Activated CD4-positive, alpha-beta T cell treated with anti-CD3 and anti-CD28 coated beads, Interleukin-2, amount 50 U/mL, for 48 hours (primary cell): ENCODE results near the gene XRN2.
"Not testable (repeated sequence)": the region's sequence is repeated elsewhere in the genome, so short reads cannot be mapped to it uniquely, and the experiment has no call there.

Source experiments
- DNase-seq, 2 experiments: peaks; one replicate each; pipeline ENCODE4 v3.0.0-alpha.2; 2020

XRN2 gene

DNA sequence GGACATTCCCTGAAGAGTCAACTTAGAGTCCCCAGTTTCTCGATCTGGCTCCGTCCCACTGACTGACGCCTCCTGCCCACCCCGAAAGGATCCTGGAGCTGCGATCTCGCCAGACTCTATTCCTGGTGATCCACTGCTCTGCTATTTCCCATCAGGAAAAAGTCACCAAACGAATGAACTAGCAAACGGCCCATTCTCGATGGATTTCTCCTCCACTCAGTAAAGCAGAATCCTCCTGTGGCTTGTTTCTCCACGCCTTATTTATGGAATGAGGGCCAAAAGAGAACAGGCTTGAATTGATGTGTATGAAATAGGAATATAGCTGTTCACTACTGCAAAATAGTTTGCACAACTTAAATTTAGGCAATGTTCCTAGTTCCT lies 88.8 kb downstream of the XRN2 start:
- no peak for DNase-seq

DNA sequence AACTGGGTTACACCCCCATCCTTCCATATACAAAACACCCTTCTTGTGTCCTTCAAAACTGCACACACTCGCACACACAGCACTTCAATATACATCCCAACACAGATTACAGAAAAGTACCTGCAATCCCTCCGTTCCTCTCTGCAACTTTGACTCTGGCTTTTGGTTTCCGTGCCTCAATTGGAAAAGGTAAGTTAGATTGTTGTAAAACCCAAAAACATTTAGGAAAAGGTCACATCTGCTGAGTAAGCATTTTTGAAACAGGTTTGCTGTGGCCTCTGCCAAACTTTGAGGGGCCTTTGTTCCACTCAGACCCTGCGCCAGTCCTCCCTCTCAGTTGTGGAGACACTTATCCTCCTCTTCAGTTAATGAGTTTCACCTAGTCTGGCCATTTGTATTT lies 90.0 kb downstream of the XRN2 start:
- no peak for DNase-seq

DNA sequence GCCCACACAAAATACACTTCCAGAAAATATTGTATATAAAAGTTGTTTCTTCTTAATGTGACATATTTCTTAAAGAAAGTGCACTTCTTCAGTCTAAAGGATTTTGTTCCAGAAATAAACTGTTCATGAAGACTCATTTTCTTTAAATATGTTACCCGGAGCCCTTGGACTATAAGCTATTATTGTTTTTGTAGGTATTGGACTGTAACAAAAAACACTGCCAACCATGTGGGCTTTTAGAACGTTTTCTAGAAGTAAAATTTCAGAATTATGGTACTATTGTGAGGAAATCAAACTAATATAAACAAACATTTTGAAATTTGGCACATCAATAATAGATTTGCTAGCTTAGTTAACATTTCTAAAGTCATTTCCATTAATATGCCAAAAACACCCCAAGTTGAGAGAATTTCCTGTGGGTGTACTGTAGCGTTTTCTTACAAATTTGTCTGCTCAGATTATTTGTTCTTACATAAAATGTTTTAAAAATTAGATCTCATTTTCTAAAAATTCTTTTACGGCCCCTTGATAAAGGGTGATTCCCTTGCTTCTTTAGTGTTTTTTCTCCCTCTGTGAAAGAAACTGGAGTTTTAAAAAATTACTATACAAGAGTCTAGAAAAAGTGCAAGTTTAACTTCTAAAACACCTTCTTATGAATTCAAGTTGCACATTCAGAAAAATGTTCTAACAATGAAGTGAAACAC lies 90.8 kb downstream of the XRN2 start:
- DNase-seq: no peak

DNA sequence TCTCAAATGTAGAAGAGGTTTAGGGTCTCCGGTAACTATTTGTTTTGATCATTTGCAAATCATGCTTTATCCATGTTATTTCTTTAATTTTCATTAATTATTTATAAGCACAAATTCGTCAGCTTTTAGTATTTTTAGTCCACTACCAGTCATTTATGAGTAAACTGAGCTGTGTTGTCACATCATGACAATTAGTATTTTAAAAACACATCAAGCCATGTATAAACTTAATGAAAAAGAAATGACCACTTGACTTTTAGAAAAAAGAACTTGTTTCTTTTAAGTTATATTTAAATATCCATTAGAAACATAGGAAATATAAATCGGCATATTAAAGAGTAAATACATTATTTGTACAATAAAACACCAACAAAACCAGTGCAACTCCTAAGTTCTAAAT lies 91.4 kb downstream of the XRN2 start:
- no peak for DNase-seq

DNA sequence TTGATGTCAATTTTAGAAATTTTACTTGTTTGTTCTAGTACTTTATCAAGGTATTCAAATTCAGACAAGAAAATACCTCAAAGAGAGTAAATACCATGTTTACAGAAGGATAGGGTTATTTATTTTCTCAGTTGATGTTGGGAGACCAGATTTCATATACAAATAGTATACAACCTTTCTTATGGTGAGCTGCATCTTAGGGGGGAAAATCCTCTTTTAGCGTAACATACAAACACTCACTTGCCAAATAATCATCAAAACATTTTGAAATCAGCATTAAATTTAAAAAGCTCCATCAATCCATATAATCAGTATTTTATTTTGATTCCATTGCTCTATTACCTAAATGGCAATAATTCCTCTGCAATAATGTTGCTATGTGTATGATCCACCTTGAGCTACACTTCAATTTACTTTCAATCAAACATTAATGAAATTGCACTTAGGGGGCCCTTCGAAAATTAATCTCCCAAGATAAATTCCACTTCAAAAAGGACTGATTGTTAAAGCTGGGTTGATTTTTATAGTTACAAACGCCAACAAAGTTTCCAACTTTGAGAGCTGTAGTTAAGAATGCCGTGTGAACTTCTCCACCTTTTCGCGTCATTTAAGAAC lies 92.0 kb downstream of the XRN2 start:
- DNase-seq: no peak

DNA sequence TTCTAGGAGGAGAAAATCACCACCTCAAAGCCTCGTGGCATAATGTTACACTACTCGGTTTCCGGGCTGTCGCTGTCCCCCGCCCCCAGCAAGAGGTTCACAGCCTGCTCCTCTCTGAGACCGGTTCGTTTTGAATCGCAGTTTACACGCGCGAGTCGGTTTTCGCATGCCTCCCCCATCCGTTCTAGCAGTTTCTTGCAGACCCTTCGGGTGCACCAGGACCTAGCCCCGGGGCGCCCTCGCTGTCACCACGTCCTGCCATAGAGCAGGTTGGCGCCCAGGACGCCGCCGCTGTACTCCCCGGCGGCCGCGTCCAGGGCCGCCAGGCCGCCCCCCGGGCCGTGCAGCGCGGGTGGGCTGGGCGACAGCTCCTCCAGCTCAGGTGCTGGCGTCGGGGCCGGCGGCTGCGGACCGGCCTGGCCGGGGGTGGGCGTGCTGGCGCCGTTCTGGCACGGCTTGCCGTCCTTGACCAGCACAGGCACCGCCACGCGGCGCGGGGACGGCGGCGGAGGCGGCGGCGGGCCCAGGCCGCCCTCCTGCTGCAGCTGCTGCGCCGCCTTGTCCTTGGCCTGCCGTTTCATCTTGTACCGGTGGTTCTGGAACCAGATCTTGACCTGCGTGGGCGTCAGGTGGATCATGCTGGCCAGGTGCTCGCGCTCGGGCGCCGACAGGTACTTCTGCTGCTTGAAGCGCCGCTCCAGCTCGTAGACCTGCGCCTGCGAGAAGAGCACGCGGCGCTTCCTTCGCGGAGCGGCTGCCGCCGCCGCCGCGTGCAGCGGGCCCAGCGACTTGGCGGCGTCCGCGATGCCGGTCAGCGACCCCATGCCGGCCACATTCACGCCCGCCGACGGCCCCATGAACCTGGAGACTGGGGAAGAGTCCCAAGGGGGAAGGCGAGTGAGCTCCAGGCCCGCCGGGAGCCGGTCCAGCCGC lies 92.8 kb downstream of the XRN2 start:
- DNase-seq: peak; percentile 42 to 45

DNA sequence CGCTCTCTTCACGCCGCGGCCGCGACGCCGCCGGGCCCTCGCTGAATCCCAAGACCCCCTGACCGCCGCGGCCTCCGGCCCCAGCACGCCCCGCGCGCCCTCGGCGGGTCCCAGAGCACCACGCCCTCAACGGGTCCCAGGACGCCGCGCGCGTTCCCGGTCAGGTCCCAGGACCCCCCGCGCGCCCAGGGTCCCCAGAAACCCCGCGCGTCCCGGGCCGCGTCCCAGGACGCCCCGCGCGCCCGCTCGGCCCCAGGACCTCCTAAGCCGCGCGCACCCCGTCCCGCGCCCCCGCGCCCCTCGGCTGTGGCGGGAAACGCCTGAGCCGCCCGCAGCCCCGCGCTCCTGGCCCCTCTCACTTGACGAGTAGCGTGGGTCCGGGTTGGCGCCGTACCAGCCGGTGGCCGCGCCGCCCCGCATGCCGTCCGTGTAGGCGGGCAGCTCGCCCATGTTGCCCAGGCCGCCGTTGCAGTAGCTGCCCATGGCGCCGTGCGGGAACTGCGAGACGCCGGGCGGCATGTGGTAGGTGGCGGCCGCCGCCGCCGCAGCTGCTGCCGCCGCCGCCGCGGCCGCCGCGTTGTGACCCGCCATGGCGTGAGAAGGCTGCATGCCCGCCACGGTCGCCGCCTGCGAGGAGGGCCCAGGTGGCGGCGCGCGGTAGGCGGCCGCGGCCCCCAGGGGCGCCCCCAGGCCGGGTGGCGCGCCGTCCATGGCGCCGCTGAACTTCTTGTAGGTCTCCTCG lies 93.6 kb downstream of the XRN2 start:
- no peak for DNase-seq

DNA sequence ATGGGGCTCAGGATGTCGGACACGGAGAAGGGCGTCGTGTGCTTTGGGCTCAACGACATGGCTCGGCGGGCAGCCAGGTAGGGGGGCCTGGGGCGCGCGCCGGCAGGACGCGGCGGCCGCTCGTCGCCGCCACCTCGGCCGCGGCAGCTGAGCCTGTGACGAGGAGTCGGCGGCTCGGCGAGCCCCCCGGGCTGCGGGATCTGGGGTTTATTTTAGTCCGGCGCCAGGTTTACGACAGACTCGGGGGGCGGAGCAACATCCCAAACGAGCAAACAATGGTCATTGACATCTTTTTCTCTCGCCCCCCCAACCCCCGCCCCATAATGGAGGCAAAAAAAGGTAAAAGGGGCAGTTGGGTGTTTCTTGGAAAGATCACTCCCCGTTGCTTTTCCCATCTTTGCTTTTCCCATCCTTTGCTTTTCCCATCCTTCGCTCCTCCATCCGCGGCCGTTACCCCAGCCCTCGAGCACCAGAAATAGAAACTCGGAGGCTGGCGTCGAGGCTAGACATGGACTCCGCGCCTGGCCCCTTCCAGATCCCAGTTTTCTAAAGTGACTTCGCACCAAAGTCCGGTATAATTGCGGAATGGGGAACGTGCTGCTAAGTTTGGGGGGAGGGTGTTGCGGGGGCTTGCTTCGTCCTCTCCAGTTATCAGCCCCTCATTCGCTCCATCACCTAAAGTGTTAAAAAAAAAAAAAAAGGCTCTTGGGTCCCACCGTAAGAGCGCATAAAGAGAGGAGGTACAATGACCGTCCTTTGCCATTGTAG lies 94.4 kb downstream of the XRN2 start, which contains the start of gene NKX2-4:
NKX2-4 (minus strand) TSS at position 186 of the 768 bp plus-strand sequence; CDS start at position 59, 127 bp downstream.
- no peak for DNase-seq

DNA sequence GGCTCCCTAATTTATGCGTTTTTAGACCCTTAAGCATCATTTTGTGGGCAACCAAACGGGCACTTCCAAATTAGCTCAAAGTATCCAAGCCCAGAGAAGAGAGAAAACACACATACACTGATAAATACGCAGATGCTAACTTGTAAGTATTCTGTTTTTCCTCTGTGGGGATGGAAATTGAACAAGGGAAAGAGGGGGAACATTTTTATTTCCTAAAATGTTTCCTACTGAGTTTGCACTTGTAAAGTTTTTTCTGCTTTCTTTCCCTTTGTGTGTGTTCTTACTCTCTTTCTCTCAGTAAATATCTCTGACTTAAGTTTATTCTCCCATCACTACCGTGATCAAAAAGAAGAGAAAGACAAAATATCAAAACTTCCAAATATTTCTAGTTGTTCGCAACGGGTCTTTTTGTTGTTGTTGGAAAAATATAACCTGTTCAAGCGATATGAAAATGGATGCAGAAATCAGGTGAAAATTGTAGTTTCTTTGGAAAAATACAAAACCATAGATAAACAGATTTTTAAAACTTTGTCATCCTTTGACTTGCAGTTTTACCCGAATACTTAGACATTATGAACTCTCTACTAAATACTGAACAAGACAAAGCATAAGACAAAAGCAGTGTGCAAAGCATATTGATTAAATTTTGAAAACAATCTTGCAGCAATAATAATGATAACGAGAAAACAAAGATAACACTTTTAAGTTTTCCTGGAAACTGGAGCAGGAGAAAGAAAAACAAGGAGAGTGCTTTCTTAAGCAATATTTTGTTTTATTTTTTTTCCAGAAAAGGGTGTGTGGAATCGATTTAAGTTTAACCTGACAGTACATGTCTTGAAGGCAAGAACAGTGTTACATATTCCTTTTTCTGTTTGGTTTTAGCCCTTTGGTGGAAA lies 95.2 kb downstream of the XRN2 start:
- no peak for DNase-seq

DNA sequence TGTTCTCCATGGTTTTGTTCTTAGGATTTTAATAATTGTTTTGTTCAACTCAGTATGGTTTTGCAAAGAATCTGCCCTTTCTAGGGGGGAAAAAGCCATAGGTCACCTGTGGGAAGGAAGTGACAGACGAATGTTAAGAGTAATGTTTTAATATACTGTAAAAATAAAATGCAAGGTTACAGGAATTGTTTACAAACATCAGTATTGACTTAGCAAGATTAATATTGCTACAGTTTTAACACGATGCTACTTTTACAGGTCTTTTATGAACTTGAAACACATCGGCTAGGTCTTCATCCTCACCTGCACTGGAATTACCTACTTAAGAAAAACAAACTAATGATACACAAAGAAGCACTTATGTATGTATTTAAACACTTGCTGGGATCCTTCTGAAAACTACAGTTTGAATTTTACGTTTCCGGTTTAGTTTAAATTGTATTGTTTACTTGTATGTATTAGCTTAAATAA lies 95.9 kb downstream of the XRN2 start:
- DNase-seq: no peak

DNA sequence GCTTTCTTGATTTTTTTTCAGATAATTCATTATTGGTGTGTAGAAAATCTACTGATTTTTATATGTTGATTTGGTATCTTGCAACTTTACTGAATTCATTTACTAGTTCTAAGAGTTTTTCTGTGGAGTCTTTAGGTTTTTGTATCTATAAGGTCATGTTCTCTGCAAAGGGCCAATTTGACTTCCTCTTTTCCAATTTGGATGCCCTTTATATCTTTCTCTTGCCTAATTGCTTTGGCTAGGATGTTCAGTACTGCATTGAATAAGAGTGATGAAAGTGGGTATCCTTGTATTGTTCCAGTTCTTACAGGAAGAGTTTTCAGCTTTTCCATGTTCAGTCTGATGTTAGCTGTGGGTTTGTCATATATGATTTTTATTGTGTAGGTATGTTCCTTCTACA lies 108.6 kb downstream of the XRN2 start:
- no peak for DNase-seq

DNA sequence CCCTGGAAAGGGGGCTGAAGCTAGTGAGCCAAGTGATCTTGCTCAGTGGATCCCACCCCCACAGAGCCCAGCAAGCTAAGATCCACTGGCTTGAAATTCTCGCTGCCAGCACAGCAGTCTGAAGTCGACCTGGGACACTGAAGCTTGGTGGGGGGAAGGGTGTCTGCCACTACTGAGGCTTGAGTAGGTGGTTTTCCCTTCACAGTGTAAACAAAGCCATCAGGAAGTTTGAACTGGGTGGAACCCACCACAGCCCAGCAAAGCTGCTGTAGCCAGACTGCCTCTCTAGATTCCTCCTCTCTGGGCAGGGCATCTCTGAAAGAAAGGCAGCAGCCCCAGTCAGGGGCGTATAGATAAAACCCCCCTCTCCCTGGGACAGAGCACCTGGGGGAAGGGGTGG lies 110.9 kb downstream of the XRN2 start:
- DNase-seq: not testable (repeated sequence)

DNA sequence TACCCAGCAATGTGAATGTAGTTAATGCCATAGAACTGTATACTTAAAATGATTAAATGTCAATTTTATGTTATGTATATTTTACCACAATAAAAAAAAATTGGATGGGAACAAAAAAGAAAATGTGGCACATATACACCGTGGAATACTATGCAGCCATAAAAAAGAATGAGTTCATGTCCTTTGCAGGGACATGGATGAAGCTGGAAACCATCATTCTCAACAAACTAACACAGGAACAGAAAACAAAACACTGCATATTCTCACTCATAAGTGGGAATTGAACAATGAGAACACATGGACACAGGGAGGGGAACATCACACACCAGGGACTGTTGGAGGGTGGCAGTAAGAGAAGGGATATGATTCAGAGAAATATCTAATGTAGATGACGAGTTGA lies 116.0 kb downstream of the XRN2 start:
- DNase-seq: not testable (repeated sequence)

DNA sequence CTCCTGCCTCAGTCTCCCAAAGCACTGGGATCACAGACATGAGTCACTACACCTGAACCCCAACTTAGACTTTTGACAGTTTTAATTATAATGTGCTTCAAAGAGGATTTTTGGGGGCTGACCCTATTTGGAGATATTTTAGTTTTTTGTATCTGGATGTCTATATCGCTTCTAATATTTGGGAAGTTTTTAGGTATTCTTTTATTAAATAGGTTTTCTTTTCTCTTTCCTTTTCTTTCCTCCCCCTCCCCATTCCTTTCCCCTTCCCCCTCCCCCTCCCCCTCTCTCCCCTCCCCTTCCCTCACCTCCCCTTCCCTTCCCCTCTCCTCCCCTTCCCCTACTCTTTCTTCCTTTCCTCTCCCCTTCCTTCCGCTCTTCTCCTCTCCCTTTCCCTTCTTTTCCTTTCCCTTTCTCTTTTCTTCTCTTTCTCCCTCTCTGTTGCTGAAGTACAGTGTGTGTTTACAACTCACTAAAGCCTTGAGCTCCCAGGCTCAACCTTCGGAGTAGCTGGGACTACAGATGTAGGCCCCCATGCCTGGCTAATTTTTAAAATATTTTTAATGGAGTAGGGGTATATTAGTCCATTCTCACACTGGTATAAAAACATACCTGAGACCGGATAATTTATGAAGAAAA lies 118.6 kb downstream of the XRN2 start:
- DNase-seq: no peak

DNA sequence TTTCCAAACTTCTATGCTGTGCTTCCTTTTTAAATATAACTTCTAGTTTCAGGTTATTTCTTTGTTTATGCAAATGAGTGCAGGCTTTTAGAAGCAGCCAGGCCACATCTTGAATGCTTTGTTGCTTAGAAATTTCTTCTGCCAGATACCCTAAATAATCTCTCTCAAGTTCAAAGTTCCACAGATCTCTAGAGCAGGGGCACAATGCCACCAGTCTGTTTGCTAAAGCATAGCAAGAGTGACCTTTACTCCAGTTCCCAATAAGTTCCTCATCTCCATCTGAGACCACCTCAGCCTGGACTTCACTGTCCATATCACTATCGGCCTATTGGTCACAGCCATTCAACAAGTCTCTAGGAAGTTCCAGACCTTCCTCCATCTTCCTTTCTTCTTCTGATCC lies 120.6 kb downstream of the XRN2 start:
- DNase-seq: not testable (repeated sequence)

DNA sequence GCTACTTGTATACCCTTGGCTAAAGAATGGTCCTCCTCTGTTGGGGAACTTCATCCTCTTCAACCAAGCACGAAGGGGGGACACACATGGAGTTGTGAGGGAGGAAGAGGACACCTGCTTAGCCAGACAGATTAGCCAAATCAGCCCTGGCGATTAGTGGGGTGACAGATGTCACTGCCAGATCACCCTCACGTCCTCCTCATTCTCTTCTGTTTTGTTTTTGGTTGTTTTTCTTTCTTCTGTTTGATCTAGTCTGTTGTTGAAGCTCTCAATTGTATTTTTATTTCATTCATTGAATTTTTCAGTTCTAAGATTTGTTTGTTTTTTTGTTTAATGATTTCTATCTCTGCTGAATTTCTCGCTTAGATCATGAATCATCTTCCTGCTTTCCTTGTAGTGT lies 121.7 kb downstream of the XRN2 start:
- no peak for DNase-seq

DNA sequence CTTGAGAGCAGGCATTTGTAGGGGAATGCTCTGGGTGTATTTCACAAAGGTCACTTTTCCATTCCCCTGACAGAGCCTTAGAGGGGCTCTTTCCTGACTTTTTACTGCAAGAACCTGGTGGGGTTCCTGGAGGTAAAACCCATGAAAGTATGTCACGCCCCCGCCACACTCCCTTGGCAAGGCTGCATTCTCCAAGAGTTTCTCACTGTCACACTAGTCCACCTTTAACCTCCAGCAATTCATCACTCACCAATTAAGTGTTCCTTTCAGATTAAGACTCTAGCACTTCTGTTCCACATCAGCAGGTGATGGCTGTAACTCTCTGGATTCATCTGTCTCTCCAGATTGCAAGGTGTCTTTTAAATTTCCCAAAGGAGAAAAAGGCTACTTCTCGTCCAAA lies 126.9 kb downstream of the XRN2 start:
- DNase-seq: no peak

DNA sequence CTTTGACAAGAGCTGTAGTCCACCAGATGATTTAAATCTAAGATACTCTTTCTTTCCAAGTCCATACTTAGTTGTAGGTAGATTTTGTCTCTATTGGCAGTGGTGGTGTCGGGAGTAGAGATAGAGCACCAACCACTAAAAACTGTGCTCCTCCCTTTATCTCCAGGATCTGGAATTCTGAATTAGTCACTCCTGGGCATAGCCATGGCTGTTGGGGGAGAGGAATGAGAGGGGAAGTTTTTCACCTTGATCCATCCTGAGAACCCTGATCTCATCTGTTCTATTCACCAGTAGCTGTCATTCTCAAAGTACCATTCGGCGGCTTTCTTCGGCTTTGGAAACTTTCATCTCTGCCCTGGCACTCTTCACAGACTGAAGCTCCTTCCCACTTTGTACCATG lies 129.8 kb downstream of the XRN2 start:
- DNase-seq: no peak

DNA sequence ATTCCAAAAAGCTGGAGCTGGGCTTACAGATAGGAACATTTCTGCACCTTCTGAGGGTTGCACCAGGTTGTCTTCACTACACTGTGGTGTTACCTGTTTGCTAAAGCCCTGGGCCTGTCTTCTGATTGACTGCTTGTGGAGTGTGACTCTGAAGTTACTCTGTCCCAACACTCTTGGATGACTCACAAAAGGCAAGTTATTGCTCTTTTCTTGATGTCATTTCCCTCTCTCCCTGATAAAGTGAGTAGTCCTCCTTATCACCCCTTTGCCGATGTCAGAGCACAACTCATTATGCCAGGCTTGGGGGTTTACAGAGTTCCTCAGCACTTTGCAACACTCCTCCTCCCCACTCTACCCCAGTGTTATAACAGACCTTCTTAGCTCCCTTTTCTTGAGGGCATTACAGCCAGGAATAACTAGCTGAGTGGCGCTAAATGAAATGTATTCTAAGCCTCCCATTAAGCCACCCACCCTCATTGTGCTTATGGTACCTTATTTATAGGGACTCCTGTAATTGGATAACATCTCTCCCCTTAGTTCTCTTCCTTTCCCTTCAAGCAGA lies 130.3 kb downstream of the XRN2 start:
- no peak for DNase-seq

DNA sequence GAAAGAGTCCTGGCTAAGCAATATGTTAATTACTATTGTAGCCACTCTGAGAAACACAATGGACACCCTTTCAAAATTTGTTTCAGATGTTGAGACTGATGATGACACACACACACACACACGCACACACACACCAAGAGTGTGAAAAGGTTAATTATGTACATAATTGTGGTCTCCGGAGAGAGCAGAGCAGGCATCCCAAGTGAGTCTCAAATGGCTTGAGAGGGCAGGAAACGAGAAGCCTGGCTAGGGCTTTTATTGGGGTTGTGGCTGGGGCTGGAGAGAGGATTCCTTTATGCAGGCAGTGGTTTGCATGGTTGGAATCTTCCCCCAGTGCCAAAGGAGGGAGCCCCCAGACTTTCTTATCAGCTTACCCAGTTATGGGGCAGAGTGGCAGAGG lies 132.4 kb downstream of the XRN2 start:
- DNase-seq: no peak
